Measurements from ENCODE around the gene HDAC8. TPM values are rescaled to one million over a fixed set of nuclear protein-coding genes. Genes with fewer than 3 reads are reported as not detected.

HDAC8 gene
- total RNA-seq, 6 experiments from 2014 or later = 14.4 to 20.7 (median 17.8) TPM

GRCh38 chrX:72475952-72476668 lies 96.5 kb downstream of the HDAC8 start:
- DNase-seq = no peak
- H3K36me3 Mint-ChIP-seq (ENCODE audit: low read depth) = no peaks in the 10 kb centered on the region
- TF ChIP-seq CTCF (IDR thresholded peaks at IDR 0.05) = no peak
- no peak overlapping the region for H3K27ac Mint-ChIP-seq
- H3K27me3 Mint-ChIP-seq (ENCODE audit: insufficient read depth) = no peaks in the 10 kb centered on the region
- H3K4me1 Mint-ChIP-seq (ENCODE audit: low read depth) = 0 out of 2 replicates have a peak, but pooled peaks cover 6% of the 10 kb centered on the region
- no peak overlapping the region for H3K4me3 Mint-ChIP-seq
- no peaks in the 10 kb centered on the region for H3K9me3 Mint-ChIP-seq

- Mint-ChIP-seq H3K9me3 (no peaks in the 10 kb centered on the region), H3K27ac (no peak overlapping the region), H3K4me3 (no peak overlapping the region), H3K4me1 (ENCODE audit: low read depth) (0 out of 2 replicates have a peak, but pooled peaks cover 6% of the 10 kb centered on the region), H3K36me3 (ENCODE audit: low read depth) (peaks cover 1% of the 10 kb centered on the region; the same call in 1 of the 2 replicates), H3K27me3 (ENCODE audit: insufficient read depth) (no peaks in the 10 kb centered on the region)
- no peak for DNase-seq
- no peak for TF ChIP-seq CTCF (IDR thresholded peaks at IDR 0.05)
Observed at GRCh38 chrX:72475338-72475737, 97.3 kb downstream of the HDAC8 start.

GRCh38 chrX:72470532-72471223 lies 102.0 kb downstream of the HDAC8 start:
- H3K27ac Mint-ChIP-seq = 0 out of 2 replicates have a peak overlapping the region, but pooled peaks have one; percentile 16
- peaks cover 5% of the 10 kb centered on the region; the same call in 1 of the 2 replicates for H3K36me3 Mint-ChIP-seq (ENCODE audit: low read depth)
- DNase-seq = no peak
- no peaks in the 10 kb centered on the region for H3K4me1 Mint-ChIP-seq (ENCODE audit: low read depth)
- no peaks in the 10 kb centered on the region for H3K9me3 Mint-ChIP-seq
- no peak for TF ChIP-seq CTCF (IDR thresholded peaks at IDR 0.05)
- H3K4me3 Mint-ChIP-seq = no peak overlapping the region
- no peaks in the 10 kb centered on the region for H3K27me3 Mint-ChIP-seq (ENCODE audit: insufficient read depth)

GRCh38 chrX:72470117-72470516 lies 102.5 kb downstream of the HDAC8 start:
- no peaks in the 10 kb centered on the region for H3K9me3 Mint-ChIP-seq
- H3K4me1 Mint-ChIP-seq (ENCODE audit: low read depth) = no peaks in the 10 kb centered on the region
- 0 out of 2 replicates have a peak overlapping the region, but pooled peaks have one; percentile 16 for H3K27ac Mint-ChIP-seq
- H3K27me3 Mint-ChIP-seq (ENCODE audit: insufficient read depth) = no peaks in the 10 kb centered on the region
- DNase-seq = no peak
- H3K36me3 Mint-ChIP-seq (ENCODE audit: low read depth) = peaks cover 5% of the 10 kb centered on the region; the same call in 1 of the 2 replicates
- H3K4me3 Mint-ChIP-seq = no peak overlapping the region
- no peak for TF ChIP-seq CTCF (IDR thresholded peaks at IDR 0.05)

GRCh38 chrX:72468607-72469006 lies 104.0 kb downstream of the HDAC8 start:
- no peaks in the 10 kb centered on the region for H3K4me1 Mint-ChIP-seq (ENCODE audit: low read depth)
- H3K27me3 Mint-ChIP-seq (ENCODE audit: insufficient read depth) = no peaks in the 10 kb centered on the region
- no peak overlapping the region for H3K27ac Mint-ChIP-seq
- H3K4me3 Mint-ChIP-seq = no peak overlapping the region
- H3K36me3 Mint-ChIP-seq (ENCODE audit: low read depth) = peaks cover 5% of the 10 kb centered on the region; the same call in 1 of the 2 replicates
- no peaks in the 10 kb centered on the region for H3K9me3 Mint-ChIP-seq
- no peak for TF ChIP-seq CTCF (IDR thresholded peaks at IDR 0.05)
- DNase-seq = no peak
